Right ventricle myocardium superior (tissue), 1 donor: ENCODE data around the gene FZD8. TPM values are rescaled to one million over a fixed set of nuclear protein-coding genes. Genes with fewer than 3 reads are reported as not detected.

ENCODE experiments used
- ATAC-seq: fragments of 200-7000 bp; cut with Tn5 transposase; one replicate; pipeline ENCODE4 v1.9.1; 2020; ENCODE audit warnings: mild to moderate bottlenecking; ENCODE audit not compliant: poor library complexity
- DNase-seq: peaks from one replicate; pipeline ENCODE4 v3.0.0-alpha.2; 2020
- intact Hi-C: fragments of 100-400 bp; cut with DNase I; formaldehyde crosslinking; loops from one replicate; pipeline ENCODE4 v1.11.2; 2022
- total RNA-seq: library from RNA; stranded (reverse); fragmentation: NEBNext Ultra II Directional; extraction: Animal tissue kit (Norgen Biotek cat#: 25700); gene quantifications from one replicate; pipeline ENCODE4 v1.2.1, GENCODE V29; 2021
- donor health status: DM: no; HTN: yes; CAD: no; lungs with severe emphysema.

The FZD8 gene
- total RNA-seq, 1 donor from 2014 or later: 6.6 TPM

GRCh38 chr10:35613597-35614226, 28.4 kb downstream of the FZD8 start:
- no peak for DNase-seq
- intact Hi-C loops: no loop called here
- ATAC-seq: peak; percentile 48

- DNase-seq (no peak), ATAC-seq (no peak)
- intact Hi-C loops: no loop called here
Measured at GRCh38 chr10:35613107-35613440, 29.0 kb downstream of the FZD8 start.

DNA sequence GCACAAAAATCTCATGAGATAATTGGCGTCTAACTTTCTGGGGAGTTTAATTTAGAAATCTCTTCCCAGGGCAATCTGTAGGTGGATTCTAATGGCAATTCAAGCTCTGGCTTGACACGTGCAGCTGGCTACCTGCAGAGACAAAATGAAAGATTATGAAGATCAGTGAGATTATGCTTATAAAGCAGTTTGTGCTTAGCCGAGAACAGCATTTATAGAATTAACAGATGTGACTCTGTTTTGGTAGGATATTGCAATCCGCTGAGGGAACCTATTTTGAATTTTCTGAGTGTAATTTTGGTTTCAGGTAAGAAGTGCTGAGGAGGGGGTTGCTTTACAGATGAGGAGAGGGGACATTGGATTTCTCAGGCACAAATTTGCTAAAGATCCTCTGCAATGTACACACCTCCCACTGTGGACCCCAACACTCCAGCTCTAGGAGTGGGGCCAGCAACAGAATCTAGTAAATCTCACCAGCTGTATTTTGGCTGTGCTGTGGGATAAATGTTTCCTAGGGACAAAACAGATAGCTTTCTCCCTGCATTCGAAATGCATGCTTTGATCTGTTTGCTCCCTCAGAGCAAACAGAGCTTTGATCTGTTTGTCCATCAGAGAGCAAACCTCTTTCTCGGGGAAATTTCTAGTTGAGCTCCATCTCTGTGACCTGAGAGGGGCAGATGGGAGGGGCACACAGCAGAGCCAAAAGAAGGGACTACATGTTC, 29.6 kb downstream of the FZD8 start:
- intact Hi-C loops: no loop called here
- no peak for DNase-seq
- ATAC-seq: no peak

DNA sequence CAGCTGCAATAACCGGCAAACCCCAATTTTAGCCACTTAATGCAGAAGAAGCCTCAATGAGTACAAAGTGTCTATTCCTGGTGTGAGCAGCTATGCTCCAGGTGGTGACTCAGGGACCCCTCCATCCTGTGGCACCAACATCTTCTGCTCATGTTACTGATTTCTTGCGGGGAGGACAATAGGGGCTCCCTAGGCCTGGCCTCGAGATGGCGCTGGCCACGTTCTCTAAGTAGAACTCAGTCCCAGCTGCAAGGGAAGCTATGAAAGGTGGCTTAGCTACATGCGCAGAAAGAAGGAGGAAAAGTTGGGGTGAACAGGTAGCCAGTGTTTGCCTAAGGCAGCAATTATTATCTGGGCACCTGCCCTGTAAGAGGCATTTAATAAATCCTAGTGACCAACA, 30.3 kb downstream of the FZD8 start:
- DNase-seq: no peak
- no peak for ATAC-seq
- intact Hi-C loops: no loop called here

DNA sequence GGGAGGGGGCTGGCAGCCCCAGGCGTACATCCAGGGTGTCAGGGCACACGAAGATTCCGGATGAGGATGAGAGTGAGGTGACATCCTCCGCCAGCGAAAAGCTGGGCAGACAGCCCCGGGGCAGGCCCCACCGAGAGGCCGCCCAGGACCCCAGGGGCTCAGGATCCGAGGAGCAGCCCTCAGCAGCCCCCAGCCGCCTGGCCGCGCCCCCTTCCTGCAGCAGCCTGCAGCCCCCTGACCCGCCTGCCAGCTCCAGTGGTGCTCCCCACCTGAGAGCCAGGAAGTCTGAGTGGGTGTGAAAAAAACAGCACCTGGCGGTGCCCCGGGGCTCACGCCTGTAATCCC, 33.8 kb downstream of the FZD8 start:
- intact Hi-C loops: no loop called here
- DNase-seq: no peak
- ATAC-seq: no peak

GRCh38 chr10:35607475-35608327, 34.4 kb downstream of the FZD8 start:
- no peak for DNase-seq
- intact Hi-C loops: no loop called here

DNA sequence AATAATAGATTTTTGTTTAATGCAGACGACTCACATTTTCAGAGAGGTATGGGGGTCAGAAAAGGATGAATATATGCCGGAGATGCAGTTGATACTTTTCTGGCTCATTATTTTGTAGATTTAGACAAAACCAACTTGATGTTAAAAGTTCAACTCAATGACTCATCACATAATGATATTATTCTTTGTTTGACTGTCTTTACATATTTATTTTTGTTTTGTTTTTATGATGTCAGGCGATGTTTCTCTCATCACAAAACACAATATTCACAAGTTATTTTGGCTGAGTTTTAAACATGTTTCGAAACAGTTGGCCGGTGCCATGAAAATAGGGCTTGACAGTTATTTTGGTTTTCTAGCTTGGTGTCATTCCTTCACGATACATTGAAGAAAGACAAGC, 35.7 kb downstream of the FZD8 start:
- ATAC-seq: no peak
- intact Hi-C loops: no loop called here
- no peak for DNase-seq

More at GRCh38 chr10:35607475-35608327, 34.4 kb downstream of the FZD8 start:
- ATAC-seq: peak; percentile 55

DNA sequence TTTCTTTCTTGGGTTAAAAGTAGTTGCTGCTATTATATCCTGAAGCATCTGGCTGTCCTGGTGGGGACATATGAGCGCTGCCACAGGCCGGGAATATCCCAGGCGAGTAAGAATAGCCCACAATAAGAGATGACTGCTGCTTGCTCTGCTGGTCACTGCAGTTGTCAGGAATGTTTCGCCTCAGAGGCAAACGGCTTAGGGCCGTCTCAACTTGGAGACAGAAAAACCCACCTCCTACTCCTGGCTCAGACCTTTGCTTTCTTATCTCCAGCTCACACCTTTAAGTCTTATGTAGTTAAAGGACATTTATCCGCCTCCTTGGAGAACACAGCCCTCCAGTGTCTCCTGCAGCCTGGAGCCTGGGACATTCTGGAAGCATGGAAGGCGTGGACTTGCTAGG, 36.9 kb downstream of the FZD8 start, which contains the start of gene GJD4:
Gene GJD4, plus strand, starts transcription at position 151 of the 400 bp plus-strand sequence. Its CDS starts 227 bp downstream, at position 378.
- DNase-seq: no peak
- ATAC-seq: no peak
- intact Hi-C loops: no loop called here

DNA sequence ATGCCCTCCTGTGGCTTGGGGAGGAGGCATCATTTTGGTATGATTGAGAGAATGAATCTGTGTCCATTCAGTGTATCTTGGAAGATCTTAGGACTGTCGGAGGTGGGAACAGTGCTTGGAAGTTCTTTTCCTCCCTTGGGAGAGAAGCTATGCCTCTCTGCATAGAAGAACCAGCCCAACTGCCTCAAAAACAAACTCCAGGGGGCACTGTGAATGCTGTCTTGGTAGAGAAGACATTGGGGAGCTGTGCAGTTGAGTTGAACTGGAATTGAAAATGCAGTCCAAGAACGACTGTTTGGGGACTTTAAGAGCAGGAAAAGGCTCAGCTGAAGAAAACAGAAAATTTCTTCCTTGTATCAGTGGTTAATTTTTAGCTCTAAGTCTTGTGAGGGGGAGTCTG, 41.9 kb downstream of the FZD8 start:
- DNase-seq (no peak), ATAC-seq (no peak)
- intact Hi-C loops: no loop called here

GRCh38 chr10:35598379-35598778, 43.7 kb downstream of the FZD8 start:
- no peak for DNase-seq
- peak; percentile 51 for ATAC-seq
- intact Hi-C loops: loop anchor here (10.0 kb wide), 1 partner anchor 364 kb away; no protein-coding TSS in a partner anchor

- intact Hi-C loops: loop anchor here (10.0 kb wide), 1 partner anchor 360 kb away; no protein-coding TSS in a partner anchor
- ATAC-seq: no peak
- DNase-seq: no peak
Measured at GRCh38 chr10:35595106-35595505, 47.0 kb downstream of the FZD8 start.

DNA sequence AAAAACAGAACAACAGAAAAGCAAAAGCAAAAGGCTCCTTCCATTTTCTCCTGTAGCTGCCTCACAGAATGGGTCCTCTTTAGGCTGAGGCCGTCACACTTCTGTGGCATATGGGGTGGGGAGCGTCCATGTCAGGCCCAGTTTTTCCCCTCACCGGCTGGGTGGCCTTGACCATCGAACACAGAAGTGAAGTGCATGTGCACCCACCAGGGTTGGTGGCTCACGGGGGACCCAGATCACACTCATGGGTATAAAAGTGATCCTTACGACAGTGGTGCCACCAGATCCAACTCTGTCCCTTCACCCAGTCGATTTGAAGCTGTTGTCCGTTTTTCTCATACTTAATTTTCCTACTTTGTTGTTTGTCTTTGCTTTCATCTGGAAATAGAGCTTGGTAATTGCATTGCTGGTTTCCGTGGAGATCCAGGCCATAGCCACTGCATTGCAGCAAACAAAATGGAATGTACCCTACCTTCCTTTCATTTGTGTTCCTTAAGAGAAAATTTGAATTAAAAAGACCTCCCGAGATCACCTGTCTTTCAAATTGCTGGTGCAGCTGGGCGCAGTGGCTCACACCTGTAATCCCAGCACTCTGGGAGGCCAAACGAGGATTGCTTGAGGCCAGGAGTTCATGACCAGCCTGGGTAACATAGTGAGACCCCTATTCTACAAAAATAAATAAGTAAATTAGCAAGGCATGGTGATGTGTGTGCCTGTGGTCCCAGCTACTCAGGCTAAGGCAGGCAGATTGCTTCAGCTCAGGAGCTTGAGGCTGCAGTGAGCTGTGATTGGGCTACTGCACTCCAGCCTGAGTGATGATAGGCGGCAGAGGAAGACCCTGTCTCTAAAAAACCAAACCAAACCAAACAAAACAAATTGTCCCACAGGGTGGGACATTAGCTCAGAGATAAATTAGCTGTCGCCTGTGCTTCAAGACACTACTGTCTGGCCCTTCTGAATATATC, 47.7 kb downstream of the FZD8 start:
- no peak for ATAC-seq
- no peak for DNase-seq
- intact Hi-C loops: loop anchor here (10.0 kb wide), 1 partner anchor 360 kb away; no protein-coding TSS in a partner anchor

DNA sequence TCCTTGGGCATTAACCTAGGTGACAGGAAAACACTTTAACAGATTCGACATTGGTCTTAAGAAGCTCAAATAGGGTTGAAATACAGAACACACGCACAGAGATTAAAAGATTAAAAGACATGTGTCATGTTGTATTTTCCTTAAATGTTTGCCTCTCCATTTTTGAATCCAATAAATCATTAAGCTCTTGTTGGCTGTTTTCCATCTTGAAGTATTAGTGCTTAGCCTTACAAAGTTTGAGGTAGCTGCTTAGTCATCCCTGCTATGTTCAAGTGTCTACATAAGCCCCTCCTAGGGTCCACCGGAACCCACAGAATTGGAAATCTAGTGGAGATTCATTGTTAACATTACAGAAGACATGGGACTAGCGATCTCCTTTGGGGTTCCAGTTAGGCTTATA, 49.7 kb downstream of the FZD8 start:
- ATAC-seq (no peak), DNase-seq (no peak)
- intact Hi-C loops: loop anchor here (10.0 kb wide), 1 partner anchor 358 kb away; no protein-coding TSS in a partner anchor

DNA sequence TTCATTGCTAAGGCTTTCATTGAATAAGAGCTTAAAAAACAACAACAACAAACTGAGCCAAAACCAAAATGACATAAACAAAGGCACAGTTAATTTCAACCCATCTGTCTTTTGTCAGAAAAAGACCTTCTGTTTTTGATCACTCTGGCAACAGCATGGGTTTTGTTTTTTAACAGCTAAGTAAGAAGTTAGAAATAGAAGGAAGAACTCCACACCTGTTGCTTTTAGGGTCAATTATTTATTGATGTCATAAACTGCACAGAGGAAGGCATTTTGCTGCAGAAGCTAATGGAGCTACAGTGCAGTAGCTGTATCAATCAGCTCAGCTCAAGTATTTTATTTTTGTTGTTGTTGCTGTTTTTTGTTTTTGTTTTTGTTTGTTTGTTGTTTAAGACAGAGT, 53.3 kb downstream of the FZD8 start:
- no peak for ATAC-seq
- intact Hi-C loops: no loop called here

More for the DNA sequence above, 53.3 kb downstream of the FZD8 start:
- DNase-seq: no peak

Other genes starting within 250 kb of the FZD8 start
- not detected for gene GJD4, start 37.0 kb downstream of the FZD8 start, total RNA-seq